ENCODE data around the gene COL6A2.
"Not testable (repeated sequence)": the region's sequence is repeated elsewhere in the genome, so short reads cannot be mapped to it uniquely, and the experiment has no call there.

COL6A2 gene

DNA sequence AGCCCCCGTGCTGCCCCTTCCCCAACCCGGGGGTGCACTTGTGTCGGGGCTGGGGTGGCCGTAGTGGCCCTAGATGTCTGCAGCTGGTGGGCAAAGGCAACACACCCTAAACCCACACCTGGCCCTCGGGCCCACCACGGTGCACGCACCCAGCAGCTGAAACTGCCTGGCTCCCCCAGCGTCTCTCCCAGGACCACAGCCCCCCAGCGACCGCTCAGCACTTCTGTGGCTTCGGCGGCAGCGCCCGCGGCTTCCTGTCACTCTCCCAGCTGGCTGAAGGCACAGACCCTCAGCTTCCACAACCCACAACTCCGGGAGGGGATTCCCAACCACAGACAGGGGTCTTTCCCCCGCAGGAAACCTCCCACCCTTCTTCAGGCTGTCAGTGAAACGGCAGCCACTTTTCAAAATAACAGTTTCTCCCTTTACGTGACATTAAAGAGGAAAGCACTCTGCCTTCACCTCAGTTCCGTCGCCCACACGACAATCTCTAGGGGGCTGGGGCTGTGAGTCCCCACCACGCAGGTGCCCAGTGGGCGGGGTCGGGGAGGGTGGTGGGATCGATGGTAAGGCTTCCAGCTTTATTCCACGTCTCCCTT lies 40.7 kb upstream of the COL6A2 start:
- no peak overlapping the region for H3K4me3 ChIP-seq (replicated peaks in 1 of 2; ENCODE audit: low read depth in 2 of 2, low read length in 2 of 2)
- TF ChIP-seq, protein P1, sequence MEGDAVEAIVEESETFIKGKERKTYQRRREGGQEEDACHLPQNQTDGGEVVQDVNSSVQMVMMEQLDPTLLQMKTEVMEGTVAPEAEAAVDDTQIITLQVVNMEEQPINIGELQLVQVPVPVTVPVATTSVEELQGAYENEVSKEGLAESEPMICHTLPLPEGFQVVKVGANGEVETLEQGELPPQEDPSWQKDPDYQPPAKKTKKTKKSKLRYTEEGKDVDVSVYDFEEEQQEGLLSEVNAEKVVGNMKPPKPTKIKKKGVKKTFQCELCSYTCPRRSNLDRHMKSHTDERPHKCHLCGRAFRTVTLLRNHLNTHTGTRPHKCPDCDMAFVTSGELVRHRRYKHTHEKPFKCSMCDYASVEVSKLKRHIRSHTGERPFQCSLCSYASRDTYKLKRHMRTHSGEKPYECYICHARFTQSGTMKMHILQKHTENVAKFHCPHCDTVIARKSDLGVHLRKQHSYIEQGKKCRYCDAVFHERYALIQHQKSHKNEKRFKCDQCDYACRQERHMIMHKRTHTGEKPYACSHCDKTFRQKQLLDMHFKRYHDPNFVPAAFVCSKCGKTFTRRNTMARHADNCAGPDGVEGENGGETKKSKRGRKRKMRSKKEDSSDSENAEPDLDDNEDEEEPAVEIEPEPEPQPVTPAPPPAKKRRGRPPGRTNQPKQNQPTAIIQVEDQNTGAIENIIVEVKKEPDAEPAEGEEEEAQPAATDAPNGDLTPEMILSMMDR (IDR thresholded peaks at IDR 0.05; ENCODE audit: low read depth, low read length), result no peak
- DNase-seq (ENCODE audit: low read depth in 2 of 2), result no peak

DNA sequence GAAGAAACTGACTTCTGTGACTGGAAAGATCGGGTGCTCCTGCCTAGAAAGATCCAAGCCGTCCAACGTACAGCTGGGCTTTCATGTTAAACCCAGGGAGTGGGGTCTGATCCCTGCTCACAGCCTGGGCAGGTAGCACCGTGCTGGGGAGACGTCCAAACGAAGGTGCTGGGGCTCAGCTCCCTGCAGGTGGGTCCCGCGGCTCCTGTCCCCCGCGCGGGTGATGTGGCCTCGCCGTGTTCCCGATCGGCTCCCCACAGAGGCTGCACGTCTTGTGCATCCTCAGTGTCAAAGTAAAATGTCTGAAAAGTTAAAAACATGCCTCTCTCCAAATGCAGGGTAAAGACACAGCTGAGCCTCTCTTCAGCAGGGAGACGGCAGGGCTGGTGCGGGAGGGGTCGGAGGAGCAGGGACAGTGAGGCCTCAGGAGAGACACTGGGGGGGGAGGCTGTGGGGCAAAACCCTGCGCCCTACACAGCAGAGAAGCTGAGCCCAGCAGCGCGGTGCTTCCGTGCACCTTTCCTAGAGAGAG lies 40.1 kb upstream of the COL6A2 start:
- H3K4me3 ChIP-seq (replicated peaks in 1 of 2; ENCODE audit: low read depth in 2 of 2, low read length in 2 of 2), result no peak overlapping the region
- TF ChIP-seq, protein P1 (IDR thresholded peaks at IDR 0.05; ENCODE audit: low read depth, low read length), result no peak
- DNase-seq (ENCODE audit: low read depth in 2 of 2), result no peak

DNA sequence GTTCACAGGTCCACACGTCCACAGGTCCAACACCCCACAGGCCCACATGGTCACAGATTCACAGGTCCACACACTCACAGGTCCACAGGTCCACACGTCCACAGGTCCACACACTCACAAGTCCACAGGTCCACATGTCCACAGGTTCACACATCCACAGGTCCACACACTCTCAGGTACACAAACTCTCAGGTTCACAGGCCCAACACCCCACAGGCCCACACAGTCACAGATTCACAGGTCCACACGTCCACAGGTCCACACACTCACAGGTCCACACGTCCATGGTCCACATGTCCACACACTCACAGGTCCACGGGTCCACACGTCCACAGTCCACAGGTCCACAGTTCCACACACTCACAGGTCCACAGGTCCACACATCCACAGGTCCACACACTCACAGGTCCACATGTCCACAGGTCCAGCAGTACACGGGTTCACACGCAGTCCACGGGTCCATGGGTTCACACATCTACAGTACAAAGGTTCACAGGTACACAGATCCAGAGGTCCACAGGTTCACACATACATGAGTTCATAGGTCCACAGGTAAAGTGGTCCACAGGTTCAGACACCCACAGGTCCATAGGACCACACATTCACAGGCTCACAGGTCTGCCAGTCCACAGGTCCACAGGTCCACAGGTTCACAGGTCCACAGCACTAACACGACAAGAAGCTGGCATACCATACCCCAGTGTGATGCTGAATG lies 39.3 kb upstream of the COL6A2 start:
- TF ChIP-seq, protein P1 (IDR thresholded peaks at IDR 0.05; ENCODE audit: low read depth, low read length), result no peak
- H3K4me3 ChIP-seq (replicated peaks in 1 of 2; ENCODE audit: low read depth in 2 of 2, low read length in 2 of 2), result no peak overlapping the region
- no peak for DNase-seq (ENCODE audit: low read depth in 2 of 2)

DNA sequence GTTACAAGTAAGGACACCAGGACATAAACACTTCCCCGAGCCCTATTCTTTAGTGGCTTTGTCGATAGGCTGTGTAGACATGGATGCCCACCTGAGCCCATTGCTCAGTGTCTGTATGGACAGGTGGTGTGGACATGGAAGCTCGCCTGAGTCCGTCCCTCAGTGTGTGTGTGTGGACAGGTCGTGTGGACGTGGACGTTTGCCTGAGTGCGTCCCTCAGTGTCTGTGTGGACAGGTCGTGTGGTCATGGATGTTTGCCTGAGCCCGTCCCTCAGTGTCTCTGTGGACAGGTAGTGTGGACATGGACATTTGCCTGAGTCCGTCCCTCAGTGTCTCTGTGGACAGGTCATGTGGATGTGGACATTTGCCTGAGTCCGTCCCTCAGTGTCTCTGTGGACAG lies 38.7 kb upstream of the COL6A2 start:
- no peak overlapping the region for H3K4me3 ChIP-seq (replicated peaks in 1 of 2; ENCODE audit: low read depth in 2 of 2, low read length in 2 of 2)
- TF ChIP-seq, protein P1 (IDR thresholded peaks at IDR 0.05; ENCODE audit: low read depth, low read length), result no peak
- DNase-seq (ENCODE audit: low read depth in 2 of 2), result no peak

DNA sequence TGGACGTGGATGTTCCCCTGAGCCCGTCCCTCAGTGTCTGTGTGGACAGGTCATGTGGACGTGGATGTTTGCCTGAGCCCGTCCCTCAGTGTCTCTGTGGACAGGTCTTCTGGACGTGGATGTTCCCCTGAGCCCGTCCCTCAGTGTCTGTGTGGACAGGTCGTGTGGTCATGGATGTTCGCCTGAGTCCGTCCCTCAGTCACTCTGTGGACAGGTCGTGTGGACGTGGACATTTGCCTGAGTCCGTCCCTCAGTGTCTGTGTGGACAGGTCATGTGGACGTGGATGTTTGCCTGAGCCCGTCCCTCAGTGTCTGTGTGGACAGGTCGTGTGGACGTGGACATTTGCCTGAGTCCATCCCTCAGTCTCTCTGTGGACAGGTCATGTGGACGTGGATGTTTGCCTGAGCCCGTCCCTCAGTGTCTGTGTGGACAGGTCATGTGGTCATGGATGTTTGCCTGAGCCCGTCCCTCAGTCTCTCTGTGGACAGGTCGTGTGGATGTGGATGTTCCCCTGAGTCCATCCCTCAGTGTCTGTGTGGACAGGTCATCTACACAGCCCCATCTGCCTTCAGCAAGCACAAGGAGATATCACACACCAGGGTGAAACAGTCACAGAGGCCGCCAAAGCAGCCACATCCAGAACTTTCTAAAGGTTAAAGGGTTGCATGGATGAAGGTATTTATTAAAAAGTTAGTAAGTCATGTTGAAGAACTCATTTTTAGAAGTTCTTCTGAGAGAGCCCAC lies 38.0 kb upstream of the COL6A2 start:
- not testable (repeated sequence) for DNase-seq (ENCODE audit: low read depth in 2 of 2); H3K4me3 ChIP-seq (replicated peaks in 1 of 2; ENCODE audit: low read depth in 2 of 2, low read length in 2 of 2)

DNA sequence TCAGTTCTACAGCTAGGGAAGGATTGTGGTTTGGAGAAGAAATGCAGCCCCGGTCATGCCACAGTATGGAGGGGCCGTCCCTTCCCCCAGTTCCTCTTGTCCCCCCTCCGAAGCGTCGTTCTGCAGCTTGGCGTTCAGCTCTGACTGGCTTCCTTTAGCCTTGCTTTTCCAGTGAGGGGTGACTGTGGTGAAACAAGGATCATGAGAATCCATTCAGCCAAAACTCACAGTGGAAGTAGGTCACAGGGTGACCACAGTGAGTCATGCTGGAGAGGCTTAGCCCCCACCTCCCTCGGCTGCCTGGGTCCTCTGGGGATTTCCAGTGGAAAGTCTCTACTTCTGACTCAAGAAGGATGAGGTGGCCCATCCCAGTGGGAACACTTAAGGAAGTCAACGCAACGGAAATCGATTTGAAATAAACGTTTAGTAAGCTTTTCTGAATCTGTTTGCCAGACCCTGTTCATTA lies 37.3 kb upstream of the COL6A2 start:
- TF ChIP-seq, protein P1 (IDR thresholded peaks at IDR 0.05; ENCODE audit: low read depth, low read length), result no peak
- no peak overlapping the region for H3K4me3 ChIP-seq (replicated peaks in 1 of 2; ENCODE audit: low read depth in 2 of 2, low read length in 2 of 2)
- DNase-seq (ENCODE audit: low read depth in 2 of 2), result peak; percentile 98 to 99

DNA sequence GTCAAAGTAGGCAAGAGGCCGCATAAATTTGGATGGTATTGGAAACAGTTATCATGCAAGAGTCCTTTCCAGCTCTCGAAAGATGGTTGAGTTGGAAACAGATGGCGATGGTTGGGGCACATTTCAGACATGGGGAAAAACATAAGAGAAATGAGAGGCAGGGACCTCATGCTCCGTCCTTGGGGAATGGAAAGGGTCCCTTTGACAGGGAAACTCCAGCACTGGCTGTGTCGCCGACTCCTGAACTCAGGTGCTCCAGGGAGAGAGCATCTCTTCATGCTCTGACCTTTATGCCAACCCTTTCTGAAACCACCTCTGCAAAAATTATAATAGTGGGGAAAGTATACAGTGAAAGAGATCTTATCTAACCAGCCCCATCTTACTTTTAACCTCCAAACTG lies 36.8 kb upstream of the COL6A2 start:
- TF ChIP-seq, protein P1 (IDR thresholded peaks at IDR 0.05; ENCODE audit: low read depth, low read length), result no peak
- no peak overlapping the region for H3K4me3 ChIP-seq (replicated peaks in 1 of 2; ENCODE audit: low read depth in 2 of 2, low read length in 2 of 2)
- no peak for DNase-seq (ENCODE audit: low read depth in 2 of 2)

Data from cardiac fibroblast (primary cell).